Measurements from ENCODE around the gene CSRNP2.
A peak's percentile ranks its signal among the peaks of the same experiment; 100 is the strongest.

DNA sequence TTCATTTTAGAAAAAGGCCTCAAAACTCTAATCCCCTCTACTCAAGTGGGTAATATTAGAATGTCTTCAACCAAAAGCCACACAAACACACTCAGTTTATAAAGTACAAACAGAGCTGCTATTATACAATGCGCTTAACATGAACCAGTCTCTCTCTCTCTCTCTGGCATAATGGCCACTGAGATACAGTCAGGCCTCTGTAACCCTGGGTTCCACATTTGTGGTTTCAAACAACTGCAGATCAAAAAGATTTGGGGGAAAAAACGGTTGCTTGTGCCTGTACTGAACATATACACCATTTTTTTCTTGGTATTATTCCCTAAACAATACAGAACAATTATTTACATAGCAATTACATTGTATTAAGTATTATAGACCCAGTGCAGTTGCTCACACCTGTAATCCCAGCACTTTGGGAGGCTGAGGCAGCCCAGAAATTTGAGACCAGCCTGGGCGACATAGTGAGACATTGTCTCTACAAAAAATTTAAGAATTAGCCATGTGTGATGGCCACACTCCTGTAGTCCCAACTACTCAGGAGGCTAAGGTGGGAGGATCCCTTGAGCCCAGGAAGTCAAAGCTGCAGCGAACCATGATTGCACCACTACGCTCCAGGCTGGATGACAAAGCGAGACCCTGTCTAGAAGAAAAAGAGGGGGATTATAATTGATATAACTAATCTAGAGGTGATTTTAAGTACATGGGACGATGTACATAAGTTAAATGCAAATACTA, 62.8 kb downstream of the CSRNP2 start:
- TF ChIP-seq POLR2A (IDR thresholded peaks at IDR 0.05; ENCODE audit: low read length) (peak; percentile 26), GATA1 (IDR thresholded peaks at IDR 0.05; ENCODE audit: low read depth, low read length) (no peak)

All from erythroblast (primary cell).